Measurements from ENCODE around the gene CLCN6. TPM values are rescaled to one million over a fixed set of nuclear protein-coding genes. Genes with fewer than 3 reads are reported as not detected.

Gene CLCN6
- total RNA-seq, 3 donors from 2014 or later: 14.6 to 21.1 (median 16.7) TPM

DNA sequence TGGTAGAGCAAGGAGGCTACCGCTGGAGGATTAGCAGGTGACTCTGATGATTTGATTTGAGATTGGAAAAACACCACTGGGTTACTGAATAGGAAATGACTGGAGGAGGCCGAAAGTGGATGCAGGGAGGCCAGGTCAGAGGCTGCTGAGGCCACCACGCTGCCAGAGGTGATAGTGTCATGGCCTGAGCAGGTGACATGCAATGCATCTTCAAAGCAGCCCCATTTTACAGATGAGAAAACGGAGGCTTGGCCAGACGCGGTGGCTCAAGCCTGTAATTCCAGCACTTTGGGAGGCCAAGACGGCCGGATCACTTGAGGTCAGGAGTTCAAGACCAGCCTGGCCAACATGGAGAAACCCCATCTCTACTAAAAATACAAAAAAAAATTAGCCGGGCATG lies 31.2 kb upstream of the CLCN6 start:
- intact Hi-C loops (cut with DNase I; ENCODE audit: low total_unique reads): no loop called here
- no peaks in the 10 kb centered on the region for H3K36me3 ChIP-seq
- no peaks in the 10 kb centered on the region for H3K4me1 ChIP-seq
- TF ChIP-seq, protein P1, sequence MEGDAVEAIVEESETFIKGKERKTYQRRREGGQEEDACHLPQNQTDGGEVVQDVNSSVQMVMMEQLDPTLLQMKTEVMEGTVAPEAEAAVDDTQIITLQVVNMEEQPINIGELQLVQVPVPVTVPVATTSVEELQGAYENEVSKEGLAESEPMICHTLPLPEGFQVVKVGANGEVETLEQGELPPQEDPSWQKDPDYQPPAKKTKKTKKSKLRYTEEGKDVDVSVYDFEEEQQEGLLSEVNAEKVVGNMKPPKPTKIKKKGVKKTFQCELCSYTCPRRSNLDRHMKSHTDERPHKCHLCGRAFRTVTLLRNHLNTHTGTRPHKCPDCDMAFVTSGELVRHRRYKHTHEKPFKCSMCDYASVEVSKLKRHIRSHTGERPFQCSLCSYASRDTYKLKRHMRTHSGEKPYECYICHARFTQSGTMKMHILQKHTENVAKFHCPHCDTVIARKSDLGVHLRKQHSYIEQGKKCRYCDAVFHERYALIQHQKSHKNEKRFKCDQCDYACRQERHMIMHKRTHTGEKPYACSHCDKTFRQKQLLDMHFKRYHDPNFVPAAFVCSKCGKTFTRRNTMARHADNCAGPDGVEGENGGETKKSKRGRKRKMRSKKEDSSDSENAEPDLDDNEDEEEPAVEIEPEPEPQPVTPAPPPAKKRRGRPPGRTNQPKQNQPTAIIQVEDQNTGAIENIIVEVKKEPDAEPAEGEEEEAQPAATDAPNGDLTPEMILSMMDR (IDR thresholded peaks at IDR 0.05): no peak
- TF ChIP-seq POLR2AphosphoS5 (IDR thresholded peaks at IDR 0.05): no peak
- no peak for TF ChIP-seq POLR2A (IDR thresholded peaks at IDR 0.05)
- no peak overlapping the region for H3K4me3 ChIP-seq
- no peak for DNase-seq (ENCODE audit: low spot score in 2 of 2)
- no peaks in the 10 kb centered on the region for H3K27me3 ChIP-seq
- H3K9me3 ChIP-seq: no peaks in the 10 kb centered on the region
- no peak overlapping the region for H3K27ac ChIP-seq

DNA sequence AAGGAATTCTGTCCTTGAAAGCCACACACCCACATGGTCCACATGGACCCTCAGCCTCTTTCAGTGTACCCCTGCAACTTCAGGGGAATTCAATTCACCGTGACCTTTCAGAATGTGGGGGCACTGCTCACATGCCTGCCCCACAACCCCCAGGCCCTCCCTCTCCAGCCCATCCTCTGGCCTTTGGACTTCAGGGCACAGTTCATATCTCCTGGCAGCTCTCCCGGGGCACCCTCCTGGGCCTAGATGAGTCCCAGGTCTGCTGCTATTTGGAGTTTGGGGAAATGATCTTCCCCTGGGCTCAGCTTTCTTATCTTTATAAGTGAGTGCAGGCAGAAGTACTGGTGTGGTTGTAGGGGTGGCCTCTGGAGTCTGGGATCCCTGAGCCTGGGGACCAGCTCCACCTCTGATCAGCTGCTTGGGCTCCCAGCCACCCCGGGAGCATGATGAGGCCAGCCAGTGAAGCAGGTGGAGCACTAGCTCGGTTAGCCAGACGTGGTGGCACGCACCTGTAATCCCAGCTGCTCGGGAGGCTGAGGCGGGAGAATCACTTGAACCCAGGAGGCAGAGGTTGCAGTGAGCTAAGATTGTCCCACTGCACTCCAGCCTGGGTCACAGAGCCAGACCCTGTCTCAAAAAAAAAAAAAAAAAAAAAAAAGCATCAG lies 28.2 kb upstream of the CLCN6 start:
- H3K4me1 ChIP-seq: no peaks in the 10 kb centered on the region
- intact Hi-C loops (cut with DNase I; ENCODE audit: low total_unique reads): no loop called here
- H3K27me3 ChIP-seq: no peaks in the 10 kb centered on the region
- no peak for TF ChIP-seq POLR2A (IDR thresholded peaks at IDR 0.05)
- TF ChIP-seq POLR2AphosphoS5 (IDR thresholded peaks at IDR 0.05): no peak
- TF ChIP-seq, protein P1 (IDR thresholded peaks at IDR 0.05): no peak
- no peak for DNase-seq (ENCODE audit: low spot score in 2 of 2)
- H3K4me3 ChIP-seq: no peak overlapping the region
- H3K36me3 ChIP-seq: no peaks in the 10 kb centered on the region
- no peaks in the 10 kb centered on the region for H3K9me3 ChIP-seq
- H3K27ac ChIP-seq: no peak overlapping the region

DNA sequence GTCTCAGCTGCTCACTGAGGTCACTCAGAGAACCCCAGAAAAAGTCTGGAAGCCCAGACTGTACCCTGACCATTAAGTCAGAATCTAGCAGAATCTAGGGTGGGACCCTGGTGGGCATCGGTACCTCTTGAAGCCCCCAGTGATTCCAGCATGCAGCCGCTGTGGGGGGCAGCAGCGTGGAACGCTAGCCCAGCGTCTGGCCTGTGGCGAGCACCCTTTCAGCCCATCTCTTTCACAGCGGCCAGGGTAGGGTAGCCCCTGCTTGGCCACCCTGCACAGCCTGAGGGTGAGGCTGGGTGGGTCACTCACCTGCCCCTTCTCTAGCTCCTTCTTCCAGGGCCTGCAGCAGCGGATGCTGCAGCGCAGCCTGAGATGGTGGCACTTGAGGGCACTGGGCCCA lies 27.7 kb upstream of the CLCN6 start:
- DNase-seq (ENCODE audit: low spot score in 2 of 2): no peak
- Histone ChIP-seq H3K4me1 (no peaks in the 10 kb centered on the region), H3K36me3 (no peaks in the 10 kb centered on the region), H3K27ac (no peak overlapping the region), H3K4me3 (no peak overlapping the region), H3K9me3 (no peaks in the 10 kb centered on the region), H3K27me3 (no peaks in the 10 kb centered on the region)
- intact Hi-C loops (cut with DNase I; ENCODE audit: low total_unique reads): no loop called here
- TF ChIP-seq POLR2AphosphoS5 (IDR thresholded peaks at IDR 0.05) (no peak), POLR2A (IDR thresholded peaks at IDR 0.05) (no peak)
- TF ChIP-seq, protein P1 (IDR thresholded peaks at IDR 0.05): no peak

DNA sequence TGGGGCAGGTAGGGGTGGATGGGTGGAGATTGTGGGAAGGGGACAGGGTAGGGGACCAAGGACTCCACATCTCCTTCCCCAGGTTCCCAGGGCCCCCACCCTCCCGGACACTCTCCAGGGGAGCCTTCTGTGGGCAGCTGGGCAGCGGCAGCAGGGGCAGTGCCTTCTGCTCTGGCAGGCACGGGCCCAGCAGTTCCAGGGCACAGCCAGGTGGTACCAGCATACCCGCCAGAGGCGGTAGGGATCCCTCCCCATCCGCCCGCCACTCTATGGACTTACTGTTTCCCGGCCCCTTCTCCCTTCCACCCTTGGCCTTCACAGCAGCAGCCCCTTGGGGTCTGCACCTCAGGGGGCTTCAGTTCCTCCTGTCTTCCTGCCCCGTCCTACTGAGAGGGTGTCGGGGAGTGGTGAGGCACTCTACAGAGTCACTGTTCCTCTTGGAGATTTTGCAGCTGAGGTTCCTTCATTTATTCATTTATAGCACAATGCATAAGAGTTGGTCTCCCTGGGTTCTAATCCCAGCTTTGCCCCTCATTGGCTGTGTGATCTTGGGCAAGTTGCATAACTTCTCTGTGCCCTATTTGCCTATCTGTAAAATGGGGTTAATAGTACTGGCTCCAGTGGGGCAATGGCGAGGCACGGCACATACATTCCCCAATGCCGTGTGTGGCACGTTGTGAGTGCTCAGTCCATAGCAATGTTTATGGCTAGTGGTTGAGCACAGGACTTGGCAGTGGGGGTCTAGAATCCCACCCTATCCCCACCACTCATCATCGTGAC lies 27.0 kb upstream of the CLCN6 start:
- Histone ChIP-seq H3K4me3 (no peak overlapping the region), H3K27me3 (no peaks in the 10 kb centered on the region), H3K27ac (no peak overlapping the region), H3K9me3 (no peaks in the 10 kb centered on the region), H3K4me1 (no peaks in the 10 kb centered on the region), H3K36me3 (no peaks in the 10 kb centered on the region)
- intact Hi-C loops (cut with DNase I; ENCODE audit: low total_unique reads): no loop called here
- DNase-seq (ENCODE audit: low spot score in 2 of 2): no peak
- TF ChIP-seq POLR2A (IDR thresholded peaks at IDR 0.05): no peak
- TF ChIP-seq, protein P1 (IDR thresholded peaks at IDR 0.05): no peak
- no peak for TF ChIP-seq POLR2AphosphoS5 (IDR thresholded peaks at IDR 0.05)

DNA sequence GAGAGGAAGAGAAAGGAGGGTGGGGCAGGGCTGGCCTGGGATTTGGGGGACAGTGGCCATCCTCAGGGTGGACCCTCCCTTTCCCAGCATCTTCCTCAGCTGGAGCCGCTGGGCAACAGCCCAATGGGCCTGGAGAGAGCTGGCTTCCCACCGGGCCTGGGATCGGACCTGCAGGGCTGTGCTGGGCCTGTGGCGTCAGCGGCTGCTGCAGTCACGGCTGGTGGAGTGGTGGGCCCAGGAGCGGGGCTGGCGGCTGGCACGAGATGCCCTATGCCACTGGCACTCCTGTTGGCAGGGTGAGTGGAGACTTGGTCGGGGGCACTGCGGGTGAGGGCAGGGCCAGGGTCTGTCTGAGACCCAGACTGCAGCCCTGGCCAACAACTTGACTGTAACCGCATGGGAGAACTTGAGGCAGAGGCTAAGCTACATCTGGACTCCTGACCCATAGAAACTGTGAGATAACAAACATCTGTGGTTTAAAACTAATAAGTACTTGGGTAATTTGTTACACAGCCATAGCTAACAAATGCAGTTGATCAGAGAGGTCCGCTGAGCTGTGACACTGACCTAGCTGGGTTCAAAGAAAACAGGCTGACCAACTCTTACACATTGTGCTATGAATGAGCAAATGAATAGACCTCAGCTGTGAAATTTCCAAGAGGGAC lies 26.1 kb upstream of the CLCN6 start:
- no peaks in the 10 kb centered on the region for H3K9me3 ChIP-seq
- intact Hi-C loops (cut with DNase I; ENCODE audit: low total_unique reads): no loop called here

More for the DNA sequence above, 26.1 kb upstream of the CLCN6 start:
- no peak for DNase-seq (ENCODE audit: low spot score in 2 of 2)
- Histone ChIP-seq H3K4me3 (no peak overlapping the region), H3K27me3 (no peaks in the 10 kb centered on the region), H3K27ac (no peak overlapping the region), H3K4me1 (peaks cover 0 to 3% of the 10 kb centered on the region in 2 donors), H3K36me3 (no peaks in the 10 kb centered on the region)
- TF ChIP-seq POLR2AphosphoS5 (IDR thresholded peaks at IDR 0.05): no peak
- no peak for TF ChIP-seq POLR2A (IDR thresholded peaks at IDR 0.05)
- TF ChIP-seq, protein P1 (IDR thresholded peaks at IDR 0.05): no peak
